Caco-2 (cell line): Measurements from ENCODE around the gene KCTD5. TPM values are rescaled to one million over a fixed set of nuclear protein-coding genes. Genes with fewer than 3 reads are reported as not detected.

Source experiments
- BruUV-seq: library from RNA; stranded (reverse); fragments of 400-500 nt; replicated peaks from 2 replicates; lab custom pipeline; 2021; lab: Mats Ljungman, UMichigan
- CTCF ChIA-PET: fragments of 300-600 bp; sonication (Branson Sonifier 250); formaldehyde crosslinking; loops from one replicate; lab custom pipeline; 2022; ENCODE audit warnings: antibody characterized with exemption; lab: Charles Lee
- POLR2A ChIA-PET: fragments of 300-600 bp; sonication (Branson Sonifier 250); formaldehyde crosslinking; loops from one replicate; lab custom pipeline; 2022; ENCODE audit warnings: antibody characterized with exemption; lab: Charles Lee
- DNase-seq, 2 experiments: peaks; one replicate each; pipeline versions ENCODE4 v3.0.0 to v3.0.0-alpha.2; 2020 to 2022
- H3K27me3 ChIP-seq: replicated peaks from 2 replicates; pipeline ENCODE4 v1.6.0; 2011; ENCODE audit warnings: low read length; ENCODE audit not compliant: control insufficient read depth, insufficient read depth
- H3K36me3 ChIP-seq: 2 replicates; pipeline ENCODE4 v1.5.1; 2011; ENCODE audit warnings: low read length; ENCODE audit not compliant: control insufficient read depth, insufficient read depth
- H3K4me1 ChIP-seq: fragments of 250-450 bp; sonication (Bioruptor Pico); 2 replicates; pipeline ENCODE4 v1.5.1; 2020; ENCODE audit warnings: mild to moderate bottlenecking
- H3K4me3 ChIP-seq: 2 replicates; pipeline ENCODE4 v1.5.1; 2011; ENCODE audit warnings: low read depth, mild to moderate bottlenecking, control low read depth, low read length
- H3K9me3 ChIP-seq: fragments of 250-450 bp; sonication (Bioruptor Pico); 2 replicates; pipeline ENCODE4 v1.5.1; 2020; ENCODE audit warnings: mild to moderate bottlenecking, moderate library complexity
- H3K27ac Mint-ChIP-seq: one replicate; pipeline ENCODE4 v1.8.0; 2022; ENCODE audit warnings: mixed read lengths; ENCODE audit not compliant: unreplicated experiment
- H3K27me3 Mint-ChIP-seq: one replicate; pipeline ENCODE4 v1.8.0; 2022; ENCODE audit warnings: mixed read lengths; ENCODE audit not compliant: insufficient read depth, unreplicated experiment
- H3K36me3 Mint-ChIP-seq: one replicate; pipeline ENCODE4 v1.8.0; 2022; ENCODE audit warnings: mild to moderate bottlenecking, mixed read lengths; ENCODE audit not compliant: insufficient read depth, unreplicated experiment
- H3K4me1 Mint-ChIP-seq: one replicate; pipeline ENCODE4 v1.8.0; 2022; ENCODE audit warnings: low read depth, mixed read lengths; ENCODE audit not compliant: unreplicated experiment
- H3K4me3 Mint-ChIP-seq: one replicate; pipeline ENCODE4 v1.8.0; 2022; ENCODE audit warnings: mild to moderate bottlenecking, moderate library complexity, mixed read lengths; ENCODE audit not compliant: unreplicated experiment
- H3K9me3 Mint-ChIP-seq: one replicate; pipeline ENCODE4 v1.8.0; 2022; ENCODE audit warnings: mixed read lengths; ENCODE audit not compliant: unreplicated experiment
- intact Hi-C: fragments of 100-400 bp; cut with micrococcal nuclease; formaldehyde crosslinking; loops from one replicate; pipeline ENCODE4 v1.10.0; 2022; ENCODE audit not compliant: unreplicated experiment
- total RNA-seq: library from RNA; stranded (reverse); gene quantifications from 2 replicates; pipeline ENCODE4 v1.2.3, GENCODE V29; 2022
- TF ChIP-seq, protein P1 (sequence below), 2 experiments: fragments of 200-600 bp in 1 of 2; IDR thresholded peaks; 1 replicate in 1 of 2; 2 replicates in 1 of 2; pipeline versions ENCODE4 v1.5.1 to v1.8.0; 2011 to 2022; ENCODE audit warnings: antibody characterized with exemption in 1 of 2, control low read depth in 1 of 2, inconsistent platforms in 1 of 2, low read depth in 1 of 2, low read length in 1 of 2, mild to moderate bottlenecking in 1 of 2, moderate library complexity in 1 of 2; ENCODE audit not compliant: insufficient read depth in 1 of 2, severe bottlenecking in 1 of 2, unreplicated experiment in 1 of 2

KCTD5 gene
- total RNA-seq, 1 experiment from 2014 or later: 30.4 TPM

DNA sequence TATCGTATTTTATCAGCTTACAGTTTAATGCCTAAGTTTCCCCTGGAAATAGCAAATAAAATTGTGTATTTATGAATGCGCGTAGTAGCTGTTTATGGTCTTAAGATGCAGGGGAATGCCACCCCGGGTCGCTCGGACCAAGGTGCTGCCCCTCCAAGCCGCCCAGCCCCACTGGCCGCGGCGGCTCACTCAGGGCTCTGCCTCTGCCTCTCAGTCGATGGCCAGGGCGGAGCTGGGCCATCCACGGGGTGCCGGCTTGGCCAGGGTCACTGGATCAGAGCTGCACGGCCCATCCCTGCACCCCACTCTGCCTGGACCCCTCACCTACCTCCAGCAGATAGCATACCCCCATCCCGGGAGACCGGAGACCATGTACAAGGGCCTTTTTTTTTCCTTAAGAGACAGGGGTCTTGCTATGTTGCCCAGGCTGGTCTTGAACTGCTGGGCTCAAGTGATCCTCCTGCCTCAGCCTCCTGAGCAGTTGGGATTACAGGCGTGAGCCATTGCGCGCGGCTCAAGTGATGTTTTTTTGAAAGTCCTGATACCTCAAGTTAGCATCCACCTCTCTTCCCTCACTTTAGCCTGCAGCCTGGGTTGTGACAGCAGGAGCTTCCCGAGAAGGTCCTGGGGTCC lies 26.7 kb downstream of the KCTD5 start:
- ChIA-PET CTCF (no interaction called here), POLR2A (interaction anchor here (0.8 kb wide), 1 partner anchor 27 kb away, joined by 4 read pairs; the partner anchor contains the start of gene KCTD5)
- Histone ChIP-seq H3K27me3 (no peaks in the 10 kb centered on the region), H3K36me3 (no peaks in the 10 kb centered on the region; the same call in 1 of the 2 replicates), H3K9me3 (no peaks in the 10 kb centered on the region), H3K4me3 (no peak overlapping the region), H3K4me1 (no peaks in the 10 kb centered on the region)
- TF ChIP-seq, protein P1, sequence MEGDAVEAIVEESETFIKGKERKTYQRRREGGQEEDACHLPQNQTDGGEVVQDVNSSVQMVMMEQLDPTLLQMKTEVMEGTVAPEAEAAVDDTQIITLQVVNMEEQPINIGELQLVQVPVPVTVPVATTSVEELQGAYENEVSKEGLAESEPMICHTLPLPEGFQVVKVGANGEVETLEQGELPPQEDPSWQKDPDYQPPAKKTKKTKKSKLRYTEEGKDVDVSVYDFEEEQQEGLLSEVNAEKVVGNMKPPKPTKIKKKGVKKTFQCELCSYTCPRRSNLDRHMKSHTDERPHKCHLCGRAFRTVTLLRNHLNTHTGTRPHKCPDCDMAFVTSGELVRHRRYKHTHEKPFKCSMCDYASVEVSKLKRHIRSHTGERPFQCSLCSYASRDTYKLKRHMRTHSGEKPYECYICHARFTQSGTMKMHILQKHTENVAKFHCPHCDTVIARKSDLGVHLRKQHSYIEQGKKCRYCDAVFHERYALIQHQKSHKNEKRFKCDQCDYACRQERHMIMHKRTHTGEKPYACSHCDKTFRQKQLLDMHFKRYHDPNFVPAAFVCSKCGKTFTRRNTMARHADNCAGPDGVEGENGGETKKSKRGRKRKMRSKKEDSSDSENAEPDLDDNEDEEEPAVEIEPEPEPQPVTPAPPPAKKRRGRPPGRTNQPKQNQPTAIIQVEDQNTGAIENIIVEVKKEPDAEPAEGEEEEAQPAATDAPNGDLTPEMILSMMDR (IDR thresholded peaks at IDR 0.05; ENCODE audit: insufficient read depth in 1 of 2, low read depth in 1 of 2, low read length in 1 of 2, severe bottlenecking in 1 of 2, unreplicated experiment in 1 of 2): no peak
- no peak for DNase-seq
- peaks cover 19% of the 10 kb centered on the region for H3K36me3 Mint-ChIP-seq
- no TSS peak for BruUV-seq
- H3K27me3 Mint-ChIP-seq: no peaks in the 10 kb centered on the region
- H3K9me3 Mint-ChIP-seq: no peaks in the 10 kb centered on the region
- intact Hi-C loops: no loop called here
- no peaks in the 10 kb centered on the region for H3K4me1 Mint-ChIP-seq
- H3K4me3 Mint-ChIP-seq: no peak overlapping the region
- H3K27ac Mint-ChIP-seq: no peak overlapping the region

DNA sequence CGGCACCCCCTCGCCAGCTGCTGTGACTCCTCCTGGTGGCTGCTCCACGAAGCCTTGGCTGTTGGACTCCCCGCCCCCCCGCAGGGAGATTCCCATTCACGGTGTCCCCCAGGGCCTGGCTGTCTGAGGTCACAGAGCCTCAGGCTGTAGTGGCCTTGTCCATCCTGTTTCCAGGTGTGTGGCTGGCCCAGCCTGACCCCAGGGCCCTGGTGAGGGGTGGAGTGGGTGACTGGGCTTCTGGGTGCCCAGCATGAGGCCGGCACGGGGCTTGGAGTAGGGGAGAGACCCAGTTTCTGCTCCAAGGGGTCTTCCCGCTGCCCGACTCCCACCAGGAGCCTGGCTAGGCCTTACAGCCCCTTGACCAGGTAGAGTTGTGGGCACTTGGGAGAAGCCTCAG lies 27.3 kb downstream of the KCTD5 start:
- CTCF ChIA-PET: no interaction called here
- BruUV-seq: no TSS peak
- H3K36me3 ChIP-seq: no peaks in the 10 kb centered on the region; the same call in 1 of the 2 replicates
- no peaks in the 10 kb centered on the region for H3K4me1 ChIP-seq
- POLR2A ChIA-PET: no interaction called here
- intact Hi-C loops: no loop called here
- Mint-ChIP-seq H3K4me3 (no peak overlapping the region), H3K9me3 (no peaks in the 10 kb centered on the region), H3K4me1 (no peaks in the 10 kb centered on the region), H3K36me3 (peaks cover 19% of the 10 kb centered on the region), H3K27ac (no peak overlapping the region), H3K27me3 (no peaks in the 10 kb centered on the region)
- no peak for DNase-seq
- H3K27me3 ChIP-seq: no peaks in the 10 kb centered on the region
- no peak overlapping the region for H3K4me3 ChIP-seq
- TF ChIP-seq, protein P1 (IDR thresholded peaks at IDR 0.05; ENCODE audit: insufficient read depth in 1 of 2, low read depth in 1 of 2, low read length in 1 of 2, severe bottlenecking in 1 of 2, unreplicated experiment in 1 of 2): no peak
- H3K9me3 ChIP-seq: no peaks in the 10 kb centered on the region

DNA sequence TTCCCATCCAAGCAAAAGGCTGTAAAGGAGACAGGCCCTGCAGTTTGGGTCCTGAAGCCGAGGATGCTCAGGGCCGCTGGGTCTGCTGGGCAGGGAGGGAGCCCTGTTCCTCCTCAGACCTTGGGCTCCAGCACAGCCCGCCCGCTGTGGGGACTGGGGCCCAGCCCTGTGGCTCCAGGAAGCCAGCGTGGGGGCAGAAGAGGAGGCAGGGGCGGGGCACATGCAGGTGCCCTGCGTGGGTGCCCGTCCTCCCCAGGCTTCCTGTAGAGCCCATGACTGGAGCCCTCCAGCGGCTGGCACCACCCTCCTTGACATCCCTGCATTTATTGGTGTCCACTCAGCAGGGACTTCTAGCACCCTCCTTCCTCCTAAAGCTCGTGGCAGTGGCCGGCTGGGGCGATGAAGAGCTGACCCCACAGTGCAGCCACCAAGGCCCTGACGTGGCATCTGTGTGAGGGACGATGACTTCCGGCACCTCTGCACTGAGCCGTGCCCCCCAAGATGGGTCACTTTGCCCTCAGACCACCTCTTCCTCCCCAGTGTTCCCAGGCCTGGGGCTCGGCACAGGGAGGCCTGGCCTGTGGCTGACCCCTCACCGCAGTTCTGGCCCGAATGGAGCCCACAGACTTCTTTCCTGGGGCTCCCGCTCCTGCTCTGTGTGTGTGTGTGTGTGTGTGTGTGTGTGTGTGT lies 27.8 kb downstream of the KCTD5 start:
- Mint-ChIP-seq H3K27me3 (peaks cover 2% of the 10 kb centered on the region), H3K9me3 (no peaks in the 10 kb centered on the region), H3K27ac (peak overlapping the region; percentile 48), H3K4me3 (no peak overlapping the region), H3K4me1 (no peaks in the 10 kb centered on the region), H3K36me3 (peaks cover 19% of the 10 kb centered on the region)
- H3K27me3 ChIP-seq: no peaks in the 10 kb centered on the region
- intact Hi-C loops: no loop called here
- DNase-seq: no peak
- no TSS peak for BruUV-seq
- ChIA-PET POLR2A (no interaction called here), CTCF (no interaction called here)
- H3K4me1 ChIP-seq: no peaks in the 10 kb centered on the region
- no peaks in the 10 kb centered on the region for H3K9me3 ChIP-seq
- no peaks in the 10 kb centered on the region; the same call in 1 of the 2 replicates for H3K36me3 ChIP-seq
- TF ChIP-seq, protein P1 (IDR thresholded peaks at IDR 0.05; ENCODE audit: insufficient read depth in 1 of 2, low read depth in 1 of 2, low read length in 1 of 2, severe bottlenecking in 1 of 2, unreplicated experiment in 1 of 2): no peak
- H3K4me3 ChIP-seq: no peak overlapping the region
